C4-2B (cell line): ENCODE measurements around the gene NT5DC3.

Experiments
- ZFX ChIP-seq: fragments of 450-650 bp; IDR thresholded peaks from 2 replicates; pipeline ENCODE4 v1.6.1; 2017
- TF ChIP-seq, protein P1 (sequence below): fragments of 450-650 bp; conservative IDR thresholded peaks from 2 replicates; pipeline ENCODE4 v1.5.1; 2017; ENCODE audit warnings: mild to moderate bottlenecking

GRCh38 chr12:103824290-103824689 lies 16.7 kb downstream of the NT5DC3 start:
- TF ChIP-seq, protein P1, sequence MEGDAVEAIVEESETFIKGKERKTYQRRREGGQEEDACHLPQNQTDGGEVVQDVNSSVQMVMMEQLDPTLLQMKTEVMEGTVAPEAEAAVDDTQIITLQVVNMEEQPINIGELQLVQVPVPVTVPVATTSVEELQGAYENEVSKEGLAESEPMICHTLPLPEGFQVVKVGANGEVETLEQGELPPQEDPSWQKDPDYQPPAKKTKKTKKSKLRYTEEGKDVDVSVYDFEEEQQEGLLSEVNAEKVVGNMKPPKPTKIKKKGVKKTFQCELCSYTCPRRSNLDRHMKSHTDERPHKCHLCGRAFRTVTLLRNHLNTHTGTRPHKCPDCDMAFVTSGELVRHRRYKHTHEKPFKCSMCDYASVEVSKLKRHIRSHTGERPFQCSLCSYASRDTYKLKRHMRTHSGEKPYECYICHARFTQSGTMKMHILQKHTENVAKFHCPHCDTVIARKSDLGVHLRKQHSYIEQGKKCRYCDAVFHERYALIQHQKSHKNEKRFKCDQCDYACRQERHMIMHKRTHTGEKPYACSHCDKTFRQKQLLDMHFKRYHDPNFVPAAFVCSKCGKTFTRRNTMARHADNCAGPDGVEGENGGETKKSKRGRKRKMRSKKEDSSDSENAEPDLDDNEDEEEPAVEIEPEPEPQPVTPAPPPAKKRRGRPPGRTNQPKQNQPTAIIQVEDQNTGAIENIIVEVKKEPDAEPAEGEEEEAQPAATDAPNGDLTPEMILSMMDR, result no peak
- TF ChIP-seq ZFX, result no peak
